ENCODE results near the gene TBC1D9B.
A peak's percentile ranks its signal among the peaks of the same experiment; 100 is the strongest.

The TBC1D9B gene

DNA sequence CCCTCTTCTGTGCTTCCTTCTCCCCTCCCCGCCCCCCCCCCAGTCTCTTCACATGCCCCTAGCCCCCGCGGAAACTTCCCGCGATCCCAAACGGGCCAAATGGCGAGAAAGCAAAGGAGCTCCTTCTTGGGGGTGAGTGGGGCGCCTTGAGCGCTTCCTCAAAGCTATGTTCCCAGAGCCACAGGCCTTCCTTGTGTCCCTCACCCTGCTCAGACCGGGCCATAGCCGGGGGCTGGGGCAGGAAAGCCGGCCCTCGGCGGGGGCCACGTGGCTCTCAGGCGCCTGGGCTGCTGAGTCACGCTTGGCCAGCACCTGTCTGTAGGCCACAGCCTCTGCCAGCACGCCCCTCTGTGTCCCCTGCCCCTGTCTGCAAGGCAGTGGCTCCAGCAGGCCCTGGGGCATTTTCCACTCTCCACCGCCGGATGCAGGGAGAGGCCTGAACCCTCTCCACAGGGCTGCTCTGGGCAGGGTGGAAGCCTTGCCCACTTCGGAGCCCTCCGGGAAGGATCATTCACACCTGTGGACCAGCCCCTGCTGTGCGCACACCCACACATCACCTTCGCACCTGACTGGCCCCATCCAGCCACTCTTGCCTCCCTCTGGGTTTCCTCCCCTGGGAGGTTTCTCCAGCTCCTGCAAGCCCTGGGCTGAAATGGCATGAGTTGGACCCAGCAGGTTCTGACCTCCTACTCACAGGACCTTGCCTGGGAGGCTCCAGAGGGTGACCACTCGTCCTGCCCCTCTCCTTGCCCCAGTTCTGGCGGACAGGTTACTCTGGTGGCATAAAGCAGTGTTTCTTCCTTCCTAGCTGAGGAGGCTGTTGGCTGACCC is 88.2 kb downstream of the TBC1D9B start:
- no peak for TF ChIP-seq CTCF (IDR thresholded peaks at IDR 0.05; ENCODE audit: borderline replicate concordance, control extremely low read depth, extremely low read depth, insufficient read depth, missing control alignments)
- DNase-seq (ENCODE audit: low spot score): peak; percentile 70
- in situ Hi-C loops (cut with MboI; ENCODE audit: low sequenced_read_pairs, unreplicated experiment): no loop called here

DNA sequence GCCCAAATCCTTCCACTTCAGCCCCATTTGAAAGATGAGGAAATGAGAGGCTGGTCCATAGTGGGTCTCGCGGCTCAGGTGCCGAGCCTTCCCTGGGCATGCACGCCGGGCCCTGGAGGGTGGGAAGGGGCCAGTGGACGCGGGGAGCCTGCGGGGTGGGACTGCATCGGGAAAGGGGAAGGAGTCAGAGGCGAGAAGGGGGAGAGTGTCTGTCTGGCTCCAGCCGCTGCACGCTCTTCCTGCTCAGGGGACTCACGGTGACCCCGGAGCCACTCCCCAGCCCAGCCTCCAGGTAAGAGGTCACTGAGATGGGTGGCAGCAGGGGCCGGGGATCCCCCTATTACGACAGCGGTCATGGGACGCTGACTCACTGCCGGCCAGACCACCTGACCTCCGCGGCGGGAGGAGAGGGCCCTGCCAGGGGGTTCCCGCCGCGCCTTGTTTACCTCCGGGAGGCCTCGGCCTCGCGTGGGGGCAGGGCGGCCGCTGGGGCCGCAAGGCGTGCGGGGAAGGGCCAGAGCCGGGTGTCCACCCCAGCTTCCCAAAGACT is 88.9 kb downstream of the TBC1D9B start:
- TF ChIP-seq CTCF (IDR thresholded peaks at IDR 0.05; ENCODE audit: borderline replicate concordance, control extremely low read depth, extremely low read depth, insufficient read depth, missing control alignments): no peak
- in situ Hi-C loops (cut with MboI; ENCODE audit: low sequenced_read_pairs, unreplicated experiment): no loop called here
- peak; percentile 96 for DNase-seq (ENCODE audit: low spot score)

DNA sequence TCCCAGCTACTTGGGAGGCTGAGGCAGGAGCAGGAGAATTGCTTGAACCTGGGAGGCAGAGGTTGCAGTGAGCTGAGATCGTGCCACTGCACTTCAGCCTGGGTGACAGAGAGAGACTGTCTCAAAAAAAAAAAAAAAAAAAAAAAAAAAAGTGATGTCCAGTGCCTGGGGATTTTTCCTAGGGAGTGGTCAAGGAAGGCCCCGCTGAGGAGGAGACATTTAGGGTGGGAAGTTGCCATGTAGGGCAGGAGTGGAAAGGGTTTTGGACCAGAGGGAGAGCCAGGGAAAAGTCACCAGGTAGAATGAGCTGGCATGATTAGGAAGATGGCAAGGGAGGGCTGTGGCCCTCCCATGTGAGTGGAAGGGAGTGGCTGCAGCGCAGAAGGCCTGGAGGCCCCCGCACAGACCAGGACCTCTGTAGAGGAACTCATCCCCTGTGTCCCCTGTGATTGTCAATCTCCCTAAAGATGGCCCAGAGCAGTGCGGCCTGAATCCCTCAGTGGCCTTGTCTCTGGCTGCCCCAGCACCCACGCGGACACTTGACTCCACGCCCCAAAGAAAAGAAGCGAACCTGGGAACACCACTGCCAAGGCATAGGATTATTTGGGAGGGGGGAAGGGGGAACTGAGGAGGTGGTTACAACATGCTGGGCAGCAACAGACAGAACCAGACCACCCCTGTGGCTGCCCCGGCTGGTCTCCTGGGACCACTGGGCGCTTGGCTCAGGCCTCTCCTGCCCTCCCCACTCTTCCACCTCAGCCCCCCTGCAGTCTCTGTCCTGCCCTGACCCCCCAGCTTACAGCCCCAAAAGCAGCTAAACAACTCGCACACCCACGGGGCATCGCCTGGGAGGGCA is 89.6 kb downstream of the TBC1D9B start:
- DNase-seq (ENCODE audit: low spot score): no peak
- TF ChIP-seq CTCF (IDR thresholded peaks at IDR 0.05; ENCODE audit: borderline replicate concordance, control extremely low read depth, extremely low read depth, insufficient read depth, missing control alignments): no peak
- in situ Hi-C loops (cut with MboI; ENCODE audit: low sequenced_read_pairs, unreplicated experiment): no loop called here

DNA sequence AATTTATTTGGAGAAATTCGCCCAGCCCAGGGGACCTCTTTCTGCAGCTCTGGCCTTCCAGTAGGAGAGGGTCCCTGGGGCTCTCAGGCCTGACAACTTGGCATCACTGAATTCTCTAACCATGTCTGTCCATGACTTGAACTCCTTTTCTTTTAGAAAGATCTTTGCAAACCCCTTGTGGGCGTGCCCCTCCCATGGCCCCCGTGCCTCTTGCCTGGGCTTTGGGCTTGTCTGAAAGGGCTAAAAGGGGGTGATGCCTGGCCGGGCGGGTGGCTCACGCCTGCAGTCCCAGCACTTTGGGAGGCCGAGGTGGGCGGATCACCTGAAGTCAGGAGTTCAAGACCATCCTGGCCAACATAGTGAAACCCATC is 90.2 kb downstream of the TBC1D9B start:
- no peak for DNase-seq (ENCODE audit: low spot score)
- no peak for TF ChIP-seq CTCF (IDR thresholded peaks at IDR 0.05; ENCODE audit: borderline replicate concordance, control extremely low read depth, extremely low read depth, insufficient read depth, missing control alignments)
- in situ Hi-C loops (cut with MboI; ENCODE audit: low sequenced_read_pairs, unreplicated experiment): no loop called here

DNA sequence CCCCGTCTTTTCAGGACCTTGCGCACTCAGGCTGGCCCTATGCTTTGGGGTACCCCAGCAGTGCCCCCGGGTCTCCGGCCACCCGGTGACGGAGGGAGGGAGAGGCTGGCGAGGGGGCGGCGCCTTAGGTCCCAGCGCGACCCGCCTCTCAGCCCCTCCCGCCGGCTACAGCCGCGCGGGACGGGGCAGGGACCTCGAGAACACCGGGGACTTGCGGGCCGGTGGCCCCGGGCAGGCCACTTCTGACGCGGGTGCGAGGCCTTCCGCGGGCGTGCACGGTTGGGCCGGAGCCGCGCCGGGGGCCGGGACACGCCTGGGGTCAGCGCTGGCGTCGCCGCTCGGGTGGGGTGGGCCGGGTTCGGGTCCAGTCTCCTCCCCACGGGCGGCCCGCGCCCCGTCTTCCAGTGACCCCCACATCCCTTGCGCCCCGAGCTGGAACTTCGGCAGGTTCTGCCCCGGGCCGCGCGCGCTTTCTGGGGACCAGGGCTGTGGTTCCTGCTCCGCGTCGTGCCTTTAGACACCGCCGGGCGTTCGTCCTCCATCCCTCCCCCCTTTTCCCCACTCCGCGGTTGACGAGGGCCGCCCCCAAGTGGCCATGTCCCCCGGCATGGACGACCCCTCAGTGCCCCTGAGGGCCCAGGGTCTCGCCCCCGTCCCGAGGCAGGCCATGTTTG is 90.8 kb downstream of the TBC1D9B start:
- in situ Hi-C loops (cut with MboI; ENCODE audit: low sequenced_read_pairs, unreplicated experiment): no loop called here
- no peak for TF ChIP-seq CTCF (IDR thresholded peaks at IDR 0.05; ENCODE audit: borderline replicate concordance, control extremely low read depth, extremely low read depth, insufficient read depth, missing control alignments)
- DNase-seq (ENCODE audit: low spot score): no peak

GRCh38 chr5:179816401-179816795 is 91.3 kb downstream of the TBC1D9B start:
- no peak for TF ChIP-seq CTCF (IDR thresholded peaks at IDR 0.05; ENCODE audit: borderline replicate concordance, control extremely low read depth, extremely low read depth, insufficient read depth, missing control alignments)
- no peak for DNase-seq (ENCODE audit: low spot score)
- in situ Hi-C loops (cut with MboI; ENCODE audit: low sequenced_read_pairs, unreplicated experiment): no loop called here
